SKM-1 treated with dmso at 0.1 percent for 144 hours (cell line): ENCODE results near the gene SNU13.
A peak's percentile ranks its signal among the peaks of the same experiment; 100 is the strongest.
"Not testable (repeated sequence)": the region's sequence is repeated elsewhere in the genome, so short reads cannot be mapped to it uniquely, and the experiment has no call there.

ENCODE experiments used
- DNase-seq: peaks from one replicate; lab custom pipeline; 2025; ENCODE audit not compliant: unreplicated experiment; lab: John Stamatoyannopoulos, UW

Gene SNU13

GRCh38 chr22:41688365-41689211 is at the start of gene SNU13:
SNU13 (minus strand) TSS chr22:41688867; CDS start chr22:41688796, 71 bp downstream.
- peak; percentile 96 for DNase-seq

- DNase-seq = not testable (repeated sequence)
These were observed 44.6 kb upstream of the SNU13 start for GRCh38 chr22:41733241-41733640.

- DNase-seq = peak; percentile 48
These were observed 43.6 kb upstream of the SNU13 start for GRCh38 chr22:41732096-41732772.

GRCh38 chr22:41731609-41732008 is 42.9 kb upstream of the SNU13 start:
- no peak for DNase-seq

- peak; percentile 10 for DNase-seq
These were observed 36.9 kb upstream of the SNU13 start for GRCh38 chr22:41725510-41726110.

GRCh38 chr22:41722496-41722895 is 33.8 kb upstream of the SNU13 start:
- no peak for DNase-seq

- no peak for DNase-seq
These were observed 24.3 kb upstream of the SNU13 start for GRCh38 chr22:41713004-41713403.

- no peak for DNase-seq
These were observed 20.7 kb upstream of the SNU13 start for GRCh38 chr22:41709341-41709740.

GRCh38 chr22:41702763-41703162 is 14.1 kb upstream of the SNU13 start:
- DNase-seq = no peak

- no peak for DNase-seq
These were observed 11.4 kb upstream of the SNU13 start for GRCh38 chr22:41700108-41700364.

- no peak for DNase-seq
These were observed 10.8 kb upstream of the SNU13 start, which contains the start of gene MEI1 for GRCh38 chr22:41699264-41700107. MEI1 (plus strand) TSS chr22:41699503; CDS start chr22:41699539, 36 bp downstream.

GRCh38 chr22:41697126-41697775 is 8.6 kb upstream of the SNU13 start:
- peak; percentile 82 for DNase-seq

- DNase-seq = no peak
These were observed 8.0 kb upstream of the SNU13 start for GRCh38 chr22:41696703-41697102.

GRCh38 chr22:41695211-41695610 is 6.5 kb upstream of the SNU13 start:
- DNase-seq = no peak

- no peak for DNase-seq
These were observed 1.8 kb upstream of the SNU13 start for GRCh38 chr22:41690476-41690875.

GRCh38 chr22:41687901-41688364 is 734 bp downstream of the SNU13 start:
- DNase-seq = no peak

GRCh38 chr22:41686890-41687289 is 1.8 kb downstream of the SNU13 start:
- DNase-seq = not testable (repeated sequence)

GRCh38 chr22:41684194-41684593 is 4.5 kb downstream of the SNU13 start:
- DNase-seq = no peak

GRCh38 chr22:41683616-41684015 is 5.1 kb downstream of the SNU13 start:
- no peak for DNase-seq

GRCh38 chr22:41683052-41683451 is 5.6 kb downstream of the SNU13 start:
- no peak for DNase-seq
